ENCODE data around the gene AFMID. TPM values are rescaled to one million over a fixed set of nuclear protein-coding genes. Genes with fewer than 3 reads are reported as not detected.

The AFMID gene
- total RNA-seq, 1 experiment from 2014 or later, result 59.3 TPM

DNA sequence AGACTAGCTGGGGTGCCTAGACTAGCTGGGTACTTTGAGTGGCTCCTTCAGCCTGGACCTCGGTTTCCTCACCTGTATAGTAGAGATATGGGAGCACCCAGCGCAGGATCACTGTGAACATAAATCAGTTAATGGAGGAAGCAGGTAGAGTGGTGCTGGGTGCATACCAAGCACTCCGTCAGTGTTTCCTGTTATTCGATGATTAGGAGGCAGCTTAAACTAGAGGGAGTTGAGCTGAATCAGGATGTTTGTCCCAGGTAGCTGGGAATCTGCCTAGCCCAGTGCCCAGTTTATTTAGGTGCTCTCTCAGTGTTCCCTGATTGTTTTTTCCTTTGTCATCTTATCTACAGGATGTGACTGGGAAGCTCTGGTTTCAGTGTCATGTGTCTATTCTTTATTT, 35.9 kb downstream of the AFMID start:
- DNase-seq (ENCODE audit: low read depth, low spot score) (no peak), ATAC-seq (no peak)
- TF ChIP-seq SIN3A (IDR thresholded peaks at IDR 0.05; ENCODE audit: borderline replicate concordance, insufficient read depth, low read depth, low read length) (no peak), POLR2AphosphoS5 (IDR thresholded peaks at IDR 0.05; ENCODE audit: low read depth, low read length) (peak; percentile 63)
- Histone ChIP-seq H3K9me3 (ENCODE audit: control insufficient read depth, insufficient read depth, low read depth, low read length) (no peaks in the 10 kb centered on the region), H3K27ac (ENCODE audit: low read length) (no peak overlapping the region), H3K4me1 (ENCODE audit: control insufficient read depth, insufficient read depth, low read length) (no peaks in the 10 kb centered on the region), H3K4me3 (ENCODE audit: low read depth in 2 of 2, low read length in 2 of 2) (no peak overlapping the region), H3K36me3 (ENCODE audit: control insufficient read depth, insufficient read depth, low read length) (peaks cover 7% of the 10 kb centered on the region; the same call in 1 of the 2 replicates), H3K27me3 (ENCODE audit: control insufficient read depth, insufficient read depth, low read length) (no peaks in the 10 kb centered on the region)
- POLR2A ChIA-PET, result interaction anchor here (0.6 kb wide), 1 partner anchor 93 kb away, joined by 6 read pairs; no protein-coding TSS in a partner anchor
- in situ Hi-C loops (cut with HindIII; ENCODE audit: low pct_unique_long_range_greater_than_20kb, low sequenced_read_pairs) (no loop called here), intact Hi-C loops (cut with micrococcal nuclease; ENCODE audit: unreplicated experiment) (no loop called here)
- BruUV-seq (replicated peaks), result no TSS peak
- CTCF ChIA-PET, result no interaction called here

GRCh38 chr17:78223765-78224164, 36.6 kb downstream of the AFMID start:
- intact Hi-C loops (cut with micrococcal nuclease; ENCODE audit: unreplicated experiment) (no loop called here), in situ Hi-C loops (cut with HindIII; ENCODE audit: low pct_unique_long_range_greater_than_20kb, low sequenced_read_pairs) (no loop called here)
- Histone ChIP-seq H3K4me3 (ENCODE audit: low read depth in 2 of 2, low read length in 2 of 2) (no peak overlapping the region), H3K36me3 (ENCODE audit: control insufficient read depth, insufficient read depth, low read length) (peaks cover 7% of the 10 kb centered on the region; the same call in 1 of the 2 replicates), H3K4me1 (ENCODE audit: control insufficient read depth, insufficient read depth, low read length) (no peaks in the 10 kb centered on the region), H3K27me3 (ENCODE audit: control insufficient read depth, insufficient read depth, low read length) (no peaks in the 10 kb centered on the region), H3K9me3 (ENCODE audit: control insufficient read depth, insufficient read depth, low read depth, low read length) (no peaks in the 10 kb centered on the region), H3K27ac (ENCODE audit: low read length) (no peak overlapping the region)
- ATAC-seq (no peak), DNase-seq (ENCODE audit: low read depth, low spot score) (no peak)
- BruUV-seq (replicated peaks), result no TSS peak
- ChIA-PET CTCF (no interaction called here), POLR2A (interaction anchor here (0.6 kb wide), 1 partner anchor 92 kb away, joined by 6 read pairs; no protein-coding TSS in a partner anchor)
- TF ChIP-seq, protein P1, sequence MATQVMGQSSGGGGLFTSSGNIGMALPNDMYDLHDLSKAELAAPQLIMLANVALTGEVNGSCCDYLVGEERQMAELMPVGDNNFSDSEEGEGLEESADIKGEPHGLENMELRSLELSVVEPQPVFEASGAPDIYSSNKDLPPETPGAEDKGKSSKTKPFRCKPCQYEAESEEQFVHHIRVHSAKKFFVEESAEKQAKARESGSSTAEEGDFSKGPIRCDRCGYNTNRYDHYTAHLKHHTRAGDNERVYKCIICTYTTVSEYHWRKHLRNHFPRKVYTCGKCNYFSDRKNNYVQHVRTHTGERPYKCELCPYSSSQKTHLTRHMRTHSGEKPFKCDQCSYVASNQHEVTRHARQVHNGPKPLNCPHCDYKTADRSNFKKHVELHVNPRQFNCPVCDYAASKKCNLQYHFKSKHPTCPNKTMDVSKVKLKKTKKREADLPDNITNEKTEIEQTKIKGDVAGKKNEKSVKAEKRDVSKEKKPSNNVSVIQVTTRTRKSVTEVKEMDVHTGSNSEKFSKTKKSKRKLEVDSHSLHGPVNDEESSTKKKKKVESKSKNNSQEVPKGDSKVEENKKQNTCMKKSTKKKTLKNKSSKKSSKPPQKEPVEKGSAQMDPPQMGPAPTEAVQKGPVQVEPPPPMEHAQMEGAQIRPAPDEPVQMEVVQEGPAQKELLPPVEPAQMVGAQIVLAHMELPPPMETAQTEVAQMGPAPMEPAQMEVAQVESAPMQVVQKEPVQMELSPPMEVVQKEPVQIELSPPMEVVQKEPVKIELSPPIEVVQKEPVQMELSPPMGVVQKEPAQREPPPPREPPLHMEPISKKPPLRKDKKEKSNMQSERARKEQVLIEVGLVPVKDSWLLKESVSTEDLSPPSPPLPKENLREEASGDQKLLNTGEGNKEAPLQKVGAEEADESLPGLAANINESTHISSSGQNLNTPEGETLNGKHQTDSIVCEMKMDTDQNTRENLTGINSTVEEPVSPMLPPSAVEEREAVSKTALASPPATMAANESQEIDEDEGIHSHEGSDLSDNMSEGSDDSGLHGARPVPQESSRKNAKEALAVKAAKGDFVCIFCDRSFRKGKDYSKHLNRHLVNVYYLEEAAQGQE (IDR thresholded peaks at IDR 0.05; ENCODE audit: insufficient read depth in 1 of 2, low read depth in 2 of 2, low read length in 1 of 2), result no peak
- TF ChIP-seq TCF7L2 (IDR thresholded peaks at IDR 0.05; ENCODE audit: low read depth, low read length), result no peak
- TF ChIP-seq POLR2AphosphoS5 (IDR thresholded peaks at IDR 0.05; ENCODE audit: low read depth, low read length), result no peak
- TF ChIP-seq CTCF (IDR thresholded peaks at IDR 0.05), result no peak
- no peak for TF ChIP-seq SIN3A (IDR thresholded peaks at IDR 0.05; ENCODE audit: borderline replicate concordance, insufficient read depth, low read depth, low read length)

DNA sequence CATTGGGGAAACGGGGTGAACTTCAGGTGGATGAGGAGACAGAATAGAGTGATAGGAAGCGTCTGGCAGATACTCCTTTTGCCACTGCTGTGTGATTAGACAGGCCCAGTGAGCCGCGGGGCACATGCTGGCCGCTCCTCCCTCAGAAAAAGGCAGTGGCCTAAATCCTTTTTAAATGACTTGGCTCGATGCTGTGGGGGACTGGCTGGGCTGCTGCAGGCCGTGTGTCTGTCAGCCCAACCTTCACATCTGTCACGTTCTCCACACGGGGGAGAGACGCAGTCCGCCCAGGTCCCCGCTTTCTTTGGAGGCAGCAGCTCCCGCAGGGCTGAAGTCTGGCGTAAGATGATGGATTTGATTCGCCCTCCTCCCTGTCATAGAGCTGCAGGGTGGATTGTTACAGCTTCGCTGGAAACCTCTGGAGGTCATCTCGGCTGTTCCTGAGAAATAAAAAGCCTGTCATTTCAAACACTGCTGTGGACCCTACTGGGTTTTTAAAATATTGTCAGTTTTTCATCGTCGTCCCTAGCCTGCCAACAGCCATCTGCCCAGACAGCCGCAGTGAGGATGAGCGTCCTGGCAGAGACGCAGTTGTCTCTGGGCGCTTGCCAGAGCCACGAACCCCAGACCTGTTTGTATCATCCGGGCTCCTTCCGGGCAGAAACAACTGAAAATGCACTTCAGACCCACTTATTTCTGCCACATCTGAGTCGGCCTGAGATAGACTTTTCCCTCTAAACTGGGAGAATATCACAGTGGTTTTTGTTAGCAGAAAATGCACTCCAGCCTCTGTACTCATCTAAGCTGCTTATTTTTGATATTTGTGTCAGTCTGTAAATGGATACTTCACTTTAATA, 37.3 kb downstream of the AFMID start:
- no peak overlapping the region for H3K27ac ChIP-seq (ENCODE audit: low read length)
- no TSS peak for BruUV-seq (replicated peaks)
- intact Hi-C loops (cut with micrococcal nuclease; ENCODE audit: unreplicated experiment) (no loop called here), in situ Hi-C loops (cut with HindIII; ENCODE audit: low pct_unique_long_range_greater_than_20kb, low sequenced_read_pairs) (no loop called here)
- H3K27me3 ChIP-seq (ENCODE audit: control insufficient read depth, insufficient read depth, low read length), result no peaks in the 10 kb centered on the region
- no peaks in the 10 kb centered on the region for H3K4me1 ChIP-seq (ENCODE audit: control insufficient read depth, insufficient read depth, low read length)
- H3K9me3 ChIP-seq (ENCODE audit: control insufficient read depth, insufficient read depth, low read depth, low read length), result no peaks in the 10 kb centered on the region
- peaks cover 7% of the 10 kb centered on the region; the same call in 1 of the 2 replicates for H3K36me3 ChIP-seq (ENCODE audit: control insufficient read depth, insufficient read depth, low read length)
- POLR2A ChIA-PET, result no interaction called here
- CTCF ChIA-PET, result no interaction called here
- TF ChIP-seq POLR2AphosphoS5 (IDR thresholded peaks at IDR 0.05; ENCODE audit: low read depth, low read length) (peak; percentile 46; the same call in 1 of the 2 replicates), CTCF (IDR thresholded peaks at IDR 0.05) (no peak)
- no peak for DNase-seq (ENCODE audit: low read depth, low spot score)
- H3K4me3 ChIP-seq (ENCODE audit: low read depth in 2 of 2, low read length in 2 of 2), result no peak overlapping the region
- no peak for ATAC-seq
